Thyroid gland (tissue), 4 donors: ENCODE data around the gene ATRN.

Source experiments
- CTCF ChIP-seq, 6 experiments: fragments of 200-600 bp in 3 of 6; fragments of 450-650 bp in 3 of 6; sonication (generic) in 3 of 6; IDR thresholded peaks; one replicate each; pipeline ENCODE4 v1.5.1; 2016 to 2019; ENCODE audit warnings: antibody characterized with exemption in 6 of 6, mild to moderate bottlenecking in 2 of 6, inconsistent platforms in 1 of 6, moderate library complexity in 1 of 6
- POLR2A ChIP-seq, 2 donors: fragments of 450-650 bp; IDR thresholded peaks; one replicate each; pipeline ENCODE4 v1.6.1; 2017; ENCODE audit warnings: antibody characterized with exemption in 2 of 2, mild to moderate bottlenecking in 2 of 2, moderate library complexity in 1 of 2

- no peak for TF ChIP-seq CTCF (IDR thresholded peaks at IDR 0.05)
- no peak for TF ChIP-seq POLR2A (IDR thresholded peaks at IDR 0.05)
These were observed 21.9 kb downstream of the ATRN start for GRCh38 chr20:3492669-3493068.
